NB4 (cell line): ENCODE results near the gene MYRF.

Experiments
- DNase-seq: peaks from one replicate; pipeline ENCODE4 v3.0.0; 2010; ENCODE audit warnings: low read depth
- H3K4me3 ChIP-seq: one replicate; pipeline ENCODE4 v1.5.1; 2011; ENCODE audit warnings: mild to moderate bottlenecking, low read depth, low read length, moderate library complexity
- MYC ChIP-seq: IDR thresholded peaks from 2 replicates; pipeline ENCODE4 v1.6.1; 2011; ENCODE audit warnings: low read depth, low read length
- POLR2A ChIP-seq: IDR thresholded peaks from 2 replicates; pipeline ENCODE4 v1.6.1; 2011; ENCODE audit warnings: mild to moderate bottlenecking; ENCODE audit not compliant: insufficient read length; ENCODE audit errors: extremely low read depth
- TF ChIP-seq, protein P1 (sequence below): IDR thresholded peaks from one replicate; pipeline ENCODE4 v1.5.1; 2012; ENCODE audit warnings: low read depth, low read length
- TF ChIP-seq, protein P2 (sequence below): IDR thresholded peaks from 2 replicates; pipeline ENCODE4 v1.6.1; 2011; ENCODE audit warnings: low read depth, low read length

MYRF gene

DNA sequence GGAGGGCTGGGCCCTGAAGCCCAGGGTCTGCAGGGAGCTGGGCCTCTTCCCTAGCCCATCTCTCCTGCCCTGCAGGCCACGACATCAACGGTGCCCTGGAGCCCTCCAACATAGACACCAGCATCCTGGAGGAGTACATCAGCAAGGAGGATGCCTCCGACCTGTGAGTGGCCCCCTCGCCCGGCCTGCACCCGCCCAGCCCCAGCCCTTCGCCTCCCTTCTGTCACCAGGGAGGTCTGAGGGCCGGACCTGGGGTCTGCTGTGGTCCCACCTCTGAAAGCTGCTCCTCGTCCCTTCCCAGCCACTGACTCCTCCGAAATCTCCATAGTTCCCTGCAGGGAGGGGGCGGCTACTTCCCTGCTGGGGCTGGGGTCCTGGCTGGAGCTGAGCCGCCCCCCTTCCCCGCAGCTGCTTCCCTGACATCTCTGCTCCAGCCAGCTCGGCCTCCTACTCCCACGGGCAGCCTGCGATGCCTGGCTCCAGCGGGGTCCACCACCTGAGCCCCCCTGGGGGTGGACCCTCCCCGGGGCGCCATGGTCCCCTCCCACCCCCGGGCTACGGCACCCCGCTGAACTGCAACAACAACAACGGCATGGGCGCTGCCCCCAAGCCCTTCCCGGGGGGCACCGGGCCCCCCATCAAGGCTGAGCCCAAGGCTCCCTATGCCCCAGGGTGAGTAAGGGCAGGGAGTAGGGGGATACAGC, 13.3 kb downstream of the MYRF start:
- H3K4me3 ChIP-seq = no peak overlapping the region
- DNase-seq = no peak
- TF ChIP-seq, protein P1, sequence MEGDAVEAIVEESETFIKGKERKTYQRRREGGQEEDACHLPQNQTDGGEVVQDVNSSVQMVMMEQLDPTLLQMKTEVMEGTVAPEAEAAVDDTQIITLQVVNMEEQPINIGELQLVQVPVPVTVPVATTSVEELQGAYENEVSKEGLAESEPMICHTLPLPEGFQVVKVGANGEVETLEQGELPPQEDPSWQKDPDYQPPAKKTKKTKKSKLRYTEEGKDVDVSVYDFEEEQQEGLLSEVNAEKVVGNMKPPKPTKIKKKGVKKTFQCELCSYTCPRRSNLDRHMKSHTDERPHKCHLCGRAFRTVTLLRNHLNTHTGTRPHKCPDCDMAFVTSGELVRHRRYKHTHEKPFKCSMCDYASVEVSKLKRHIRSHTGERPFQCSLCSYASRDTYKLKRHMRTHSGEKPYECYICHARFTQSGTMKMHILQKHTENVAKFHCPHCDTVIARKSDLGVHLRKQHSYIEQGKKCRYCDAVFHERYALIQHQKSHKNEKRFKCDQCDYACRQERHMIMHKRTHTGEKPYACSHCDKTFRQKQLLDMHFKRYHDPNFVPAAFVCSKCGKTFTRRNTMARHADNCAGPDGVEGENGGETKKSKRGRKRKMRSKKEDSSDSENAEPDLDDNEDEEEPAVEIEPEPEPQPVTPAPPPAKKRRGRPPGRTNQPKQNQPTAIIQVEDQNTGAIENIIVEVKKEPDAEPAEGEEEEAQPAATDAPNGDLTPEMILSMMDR = no peak
- TF ChIP-seq, protein P2, sequence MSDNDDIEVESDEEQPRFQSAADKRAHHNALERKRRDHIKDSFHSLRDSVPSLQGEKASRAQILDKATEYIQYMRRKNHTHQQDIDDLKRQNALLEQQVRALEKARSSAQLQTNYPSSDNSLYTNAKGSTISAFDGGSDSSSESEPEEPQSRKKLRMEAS = no peak
- no peak for TF ChIP-seq MYC
- TF ChIP-seq POLR2A = no peak

DNA sequence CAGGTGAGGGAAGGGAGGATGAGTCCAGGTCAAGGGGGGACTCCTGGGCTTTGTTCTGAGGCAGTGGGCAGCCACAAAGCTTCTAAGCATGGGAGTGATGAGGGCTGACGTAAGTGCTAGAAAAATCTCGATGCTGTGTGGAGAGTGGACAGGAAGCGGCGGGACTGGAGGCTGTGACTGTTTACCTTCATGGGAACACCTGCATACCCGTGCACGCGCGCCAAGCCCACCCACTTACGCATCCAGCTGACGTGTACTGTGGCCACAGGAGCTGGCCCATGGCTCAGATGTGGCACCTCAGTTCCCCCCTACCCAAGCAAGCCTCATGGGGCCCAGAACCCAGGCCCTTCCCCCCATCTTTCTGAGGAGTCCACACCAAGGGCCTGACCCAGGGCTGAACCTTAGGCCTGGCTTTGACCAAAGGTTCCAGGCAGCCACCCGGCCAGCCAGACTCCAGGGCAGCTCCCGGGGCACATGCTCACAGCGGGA, 14.0 kb downstream of the MYRF start:
- no peak for DNase-seq

DNA sequence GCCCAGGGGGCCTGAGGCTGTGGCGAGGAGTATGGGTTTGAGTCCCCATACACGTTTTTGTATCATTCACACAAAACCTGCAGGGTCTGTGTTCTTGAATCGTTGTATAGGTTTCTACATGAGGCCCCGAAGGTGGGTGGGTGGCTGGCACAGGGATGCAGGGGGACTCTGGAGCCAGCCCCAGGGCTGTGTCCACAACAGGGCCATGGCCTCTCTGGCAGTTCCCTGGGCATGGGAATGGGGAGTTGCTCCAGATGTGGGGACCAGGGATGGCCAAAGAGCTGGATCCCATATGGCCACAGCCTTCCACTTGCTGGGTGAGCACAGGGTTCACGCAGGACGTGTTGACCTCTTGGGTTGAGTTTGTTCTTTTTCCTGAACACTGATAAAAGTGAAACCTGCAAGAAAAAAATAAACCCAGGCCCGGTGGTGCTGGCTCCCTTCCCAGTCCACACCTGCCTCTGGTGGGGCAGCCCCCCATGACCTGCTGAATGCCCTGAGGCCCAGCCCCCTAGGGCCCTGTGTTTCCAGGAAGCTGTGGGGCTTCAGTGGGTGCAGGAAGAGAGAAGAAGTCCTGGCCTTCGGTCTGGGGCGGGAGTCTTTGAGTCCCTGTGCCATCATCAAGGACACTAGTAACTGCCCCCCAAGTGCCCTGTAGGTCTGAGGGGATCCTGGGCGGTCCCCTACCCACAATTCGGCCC, 16.1 kb downstream of the MYRF start:
- no peak for DNase-seq
- TF ChIP-seq POLR2A = no peak
- TF ChIP-seq, protein P1 = no peak
- TF ChIP-seq, protein P2 = no peak
- no peak for TF ChIP-seq MYC
- H3K4me3 ChIP-seq = no peak overlapping the region

More for the DNA sequence above, 14.0 kb downstream of the MYRF start:
- no peak overlapping the region for H3K4me3 ChIP-seq
- TF ChIP-seq MYC (no peak), POLR2A (no peak)
- TF ChIP-seq, protein P1 = no peak
- TF ChIP-seq, protein P2 = no peak

DNA sequence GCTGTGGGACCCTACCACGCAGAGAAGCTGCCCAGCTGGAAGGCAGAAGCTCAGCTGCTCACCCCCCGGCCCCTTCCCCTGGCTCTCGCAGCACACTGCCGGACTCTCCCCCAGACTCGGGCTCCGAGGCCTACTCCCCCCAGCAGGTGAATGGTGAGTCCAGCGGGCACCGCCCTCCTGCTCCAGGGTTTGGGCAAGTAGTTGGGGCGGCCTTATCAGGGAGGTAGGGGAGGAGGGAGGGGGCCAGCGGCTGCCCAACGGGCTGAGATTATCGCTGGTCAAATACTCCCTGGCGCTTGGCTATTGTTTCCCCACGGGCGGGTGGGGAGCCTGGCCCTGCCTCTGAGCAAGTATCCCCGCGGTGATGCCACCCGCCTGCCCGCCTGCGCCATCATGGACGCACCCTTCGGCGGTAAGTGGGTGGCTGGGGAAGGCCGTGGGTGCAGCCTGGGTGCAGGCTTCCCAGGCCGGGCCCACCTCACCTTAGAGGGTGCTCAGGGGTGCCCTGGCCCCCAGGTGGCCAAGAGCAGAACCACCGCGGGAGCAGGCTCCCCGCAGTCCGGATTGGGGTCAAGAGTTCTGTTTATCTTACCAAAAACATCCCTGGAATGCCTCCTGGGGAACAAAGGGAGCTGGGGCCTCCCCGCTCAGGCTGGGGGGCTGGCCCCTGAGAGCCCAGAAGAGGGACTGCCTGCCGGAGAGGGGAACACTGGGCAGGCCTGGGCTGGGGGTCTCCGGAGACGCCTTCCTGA, 16.9 kb downstream of the MYRF start:
- no peak for TF ChIP-seq POLR2A
- TF ChIP-seq, protein P1 = peak; percentile 7
- DNase-seq = no peak
- H3K4me3 ChIP-seq = no peak overlapping the region

DNA sequence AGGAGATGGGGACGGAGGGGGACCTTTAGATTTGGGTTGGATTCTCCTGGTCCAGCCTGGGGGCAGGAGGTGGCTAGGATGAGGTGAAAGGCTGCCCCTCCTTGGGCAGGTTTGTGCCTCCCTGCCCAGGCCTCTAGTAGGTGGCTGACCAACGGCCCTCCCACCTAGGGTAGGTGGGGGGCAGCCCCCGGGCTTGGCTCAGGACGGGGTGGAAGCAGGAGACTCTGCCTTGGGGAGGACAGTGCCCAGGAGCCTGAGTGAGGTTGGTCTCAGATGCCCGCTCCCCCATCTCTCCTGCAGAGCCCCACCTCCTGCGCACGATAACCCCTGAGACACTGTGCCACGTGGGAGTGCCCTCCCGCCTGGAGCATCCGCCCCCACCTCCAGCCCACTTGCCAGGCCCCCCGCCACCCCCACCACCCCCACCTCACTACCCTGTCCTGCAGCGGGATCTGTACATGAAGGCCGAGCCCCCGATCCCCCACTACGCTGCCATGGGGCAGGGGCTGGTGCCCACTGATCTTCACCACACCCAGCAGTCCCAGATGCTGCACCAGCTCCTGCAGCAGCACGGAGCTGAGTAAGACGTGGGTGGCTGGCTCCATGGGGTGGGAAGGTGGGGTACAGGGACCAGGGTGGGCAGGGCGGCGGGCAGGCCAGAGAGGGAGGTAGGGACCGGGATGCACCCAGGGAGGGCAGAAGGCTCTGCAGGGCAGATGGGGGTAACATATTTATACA, 17.7 kb downstream of the MYRF start:
- TF ChIP-seq POLR2A (no peak), MYC (no peak)
- TF ChIP-seq, protein P2 = no peak
- TF ChIP-seq, protein P1 = no peak
- DNase-seq = no peak
- H3K4me3 ChIP-seq = no peak overlapping the region
